H1 (cell line): ENCODE measurements around the gene HPCAL4. TPM values are rescaled to one million over a fixed set of nuclear protein-coding genes. Genes with fewer than 3 reads are reported as not detected.

Source experiments
- SIX5 ChIP-seq: IDR thresholded peaks from 2 replicates; pipeline ENCODE4 v1.6.1; 2011; ENCODE audit warnings: mild to moderate bottlenecking, low read depth, low read length
- YY1 ChIP-seq: IDR thresholded peaks from 2 replicates; pipeline ENCODE4 v1.6.1; 2011; ENCODE audit warnings: low read depth, mild to moderate bottlenecking, low read length
- polyA plus RNA-seq, 7 experiments: library from polyadenylated mRNA; depleted of rRNA in 3 of 7; stranded (reverse) in 5 of 7; unstranded in 2 of 7; fragments of >200 nt in 5 of 7; fragments of 200-250 nt in 2 of 7; gene quantifications; 1 replicate in 5 of 7; 2 replicates in 1 of 7; 4 replicates in 1 of 7; pipeline versions ENCODE4 v1.2.1 to v1.2.3, GENCODE V29; 2011 to 2013; ENCODE audit warnings: missing spikeins in 2 of 7, mixed read lengths in 2 of 7
- total RNA-seq: library from RNA; stranded (reverse); fragmentation: NEBNext Ultra II Directional; extraction: Animal tissue kit (Norgen Biotek cat#: 25700); gene quantifications from 2 replicates; pipeline ENCODE4 v1.2.1, GENCODE V29; 2021
- TF ChIP-seq, protein P1 (sequence below): fragments of 300-600 bp; sonication (generic); IDR thresholded peaks from 2 replicates; pipeline ENCODE4 v1.7.1; 2012; ENCODE audit warnings: low read length, moderate library complexity, mild to moderate bottlenecking, inconsistent platforms; ENCODE audit not compliant: insufficient replicate concordance

Gene HPCAL4
- total and polyA plus RNA-seq, 2 of the 8 experiments (the other 6 are each of a cell fraction or from before 2014, with no cell fraction given), result 0.54 to 0.74 TPM

DNA sequence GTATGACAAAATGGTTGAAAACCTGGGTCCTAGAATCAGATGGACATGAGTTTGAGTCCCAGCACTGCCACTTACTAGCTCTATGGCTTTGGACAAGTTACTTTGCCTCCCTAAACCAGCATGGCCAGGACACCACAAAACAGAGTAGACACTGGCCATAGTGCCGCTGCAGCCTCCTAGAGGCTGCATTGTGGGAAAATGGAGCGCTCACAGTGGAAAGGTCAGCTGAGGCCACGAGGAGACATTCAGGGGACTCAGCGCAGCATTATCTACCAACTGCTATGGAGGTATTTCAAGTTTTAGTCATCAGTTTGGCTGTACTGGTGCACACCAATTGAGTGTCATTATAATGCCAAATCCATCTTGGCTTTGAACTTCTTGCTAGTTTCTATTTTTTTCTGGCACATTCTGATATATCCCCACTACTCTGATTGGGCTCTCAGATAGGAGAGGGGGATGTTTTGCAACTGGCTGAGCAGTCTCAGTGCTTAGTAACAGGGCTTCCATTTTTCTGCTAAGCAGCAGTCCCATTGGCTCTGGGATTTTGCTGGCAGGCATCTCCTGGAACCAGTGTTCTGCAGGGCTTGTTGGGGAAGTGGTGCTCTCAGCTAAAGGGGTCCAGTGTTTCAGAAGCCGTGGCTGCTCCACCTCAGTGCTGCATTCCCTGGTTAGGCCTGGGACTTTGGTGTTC lies 35.5 kb downstream of the HPCAL4 start (continued):
- TF ChIP-seq, protein P1, sequence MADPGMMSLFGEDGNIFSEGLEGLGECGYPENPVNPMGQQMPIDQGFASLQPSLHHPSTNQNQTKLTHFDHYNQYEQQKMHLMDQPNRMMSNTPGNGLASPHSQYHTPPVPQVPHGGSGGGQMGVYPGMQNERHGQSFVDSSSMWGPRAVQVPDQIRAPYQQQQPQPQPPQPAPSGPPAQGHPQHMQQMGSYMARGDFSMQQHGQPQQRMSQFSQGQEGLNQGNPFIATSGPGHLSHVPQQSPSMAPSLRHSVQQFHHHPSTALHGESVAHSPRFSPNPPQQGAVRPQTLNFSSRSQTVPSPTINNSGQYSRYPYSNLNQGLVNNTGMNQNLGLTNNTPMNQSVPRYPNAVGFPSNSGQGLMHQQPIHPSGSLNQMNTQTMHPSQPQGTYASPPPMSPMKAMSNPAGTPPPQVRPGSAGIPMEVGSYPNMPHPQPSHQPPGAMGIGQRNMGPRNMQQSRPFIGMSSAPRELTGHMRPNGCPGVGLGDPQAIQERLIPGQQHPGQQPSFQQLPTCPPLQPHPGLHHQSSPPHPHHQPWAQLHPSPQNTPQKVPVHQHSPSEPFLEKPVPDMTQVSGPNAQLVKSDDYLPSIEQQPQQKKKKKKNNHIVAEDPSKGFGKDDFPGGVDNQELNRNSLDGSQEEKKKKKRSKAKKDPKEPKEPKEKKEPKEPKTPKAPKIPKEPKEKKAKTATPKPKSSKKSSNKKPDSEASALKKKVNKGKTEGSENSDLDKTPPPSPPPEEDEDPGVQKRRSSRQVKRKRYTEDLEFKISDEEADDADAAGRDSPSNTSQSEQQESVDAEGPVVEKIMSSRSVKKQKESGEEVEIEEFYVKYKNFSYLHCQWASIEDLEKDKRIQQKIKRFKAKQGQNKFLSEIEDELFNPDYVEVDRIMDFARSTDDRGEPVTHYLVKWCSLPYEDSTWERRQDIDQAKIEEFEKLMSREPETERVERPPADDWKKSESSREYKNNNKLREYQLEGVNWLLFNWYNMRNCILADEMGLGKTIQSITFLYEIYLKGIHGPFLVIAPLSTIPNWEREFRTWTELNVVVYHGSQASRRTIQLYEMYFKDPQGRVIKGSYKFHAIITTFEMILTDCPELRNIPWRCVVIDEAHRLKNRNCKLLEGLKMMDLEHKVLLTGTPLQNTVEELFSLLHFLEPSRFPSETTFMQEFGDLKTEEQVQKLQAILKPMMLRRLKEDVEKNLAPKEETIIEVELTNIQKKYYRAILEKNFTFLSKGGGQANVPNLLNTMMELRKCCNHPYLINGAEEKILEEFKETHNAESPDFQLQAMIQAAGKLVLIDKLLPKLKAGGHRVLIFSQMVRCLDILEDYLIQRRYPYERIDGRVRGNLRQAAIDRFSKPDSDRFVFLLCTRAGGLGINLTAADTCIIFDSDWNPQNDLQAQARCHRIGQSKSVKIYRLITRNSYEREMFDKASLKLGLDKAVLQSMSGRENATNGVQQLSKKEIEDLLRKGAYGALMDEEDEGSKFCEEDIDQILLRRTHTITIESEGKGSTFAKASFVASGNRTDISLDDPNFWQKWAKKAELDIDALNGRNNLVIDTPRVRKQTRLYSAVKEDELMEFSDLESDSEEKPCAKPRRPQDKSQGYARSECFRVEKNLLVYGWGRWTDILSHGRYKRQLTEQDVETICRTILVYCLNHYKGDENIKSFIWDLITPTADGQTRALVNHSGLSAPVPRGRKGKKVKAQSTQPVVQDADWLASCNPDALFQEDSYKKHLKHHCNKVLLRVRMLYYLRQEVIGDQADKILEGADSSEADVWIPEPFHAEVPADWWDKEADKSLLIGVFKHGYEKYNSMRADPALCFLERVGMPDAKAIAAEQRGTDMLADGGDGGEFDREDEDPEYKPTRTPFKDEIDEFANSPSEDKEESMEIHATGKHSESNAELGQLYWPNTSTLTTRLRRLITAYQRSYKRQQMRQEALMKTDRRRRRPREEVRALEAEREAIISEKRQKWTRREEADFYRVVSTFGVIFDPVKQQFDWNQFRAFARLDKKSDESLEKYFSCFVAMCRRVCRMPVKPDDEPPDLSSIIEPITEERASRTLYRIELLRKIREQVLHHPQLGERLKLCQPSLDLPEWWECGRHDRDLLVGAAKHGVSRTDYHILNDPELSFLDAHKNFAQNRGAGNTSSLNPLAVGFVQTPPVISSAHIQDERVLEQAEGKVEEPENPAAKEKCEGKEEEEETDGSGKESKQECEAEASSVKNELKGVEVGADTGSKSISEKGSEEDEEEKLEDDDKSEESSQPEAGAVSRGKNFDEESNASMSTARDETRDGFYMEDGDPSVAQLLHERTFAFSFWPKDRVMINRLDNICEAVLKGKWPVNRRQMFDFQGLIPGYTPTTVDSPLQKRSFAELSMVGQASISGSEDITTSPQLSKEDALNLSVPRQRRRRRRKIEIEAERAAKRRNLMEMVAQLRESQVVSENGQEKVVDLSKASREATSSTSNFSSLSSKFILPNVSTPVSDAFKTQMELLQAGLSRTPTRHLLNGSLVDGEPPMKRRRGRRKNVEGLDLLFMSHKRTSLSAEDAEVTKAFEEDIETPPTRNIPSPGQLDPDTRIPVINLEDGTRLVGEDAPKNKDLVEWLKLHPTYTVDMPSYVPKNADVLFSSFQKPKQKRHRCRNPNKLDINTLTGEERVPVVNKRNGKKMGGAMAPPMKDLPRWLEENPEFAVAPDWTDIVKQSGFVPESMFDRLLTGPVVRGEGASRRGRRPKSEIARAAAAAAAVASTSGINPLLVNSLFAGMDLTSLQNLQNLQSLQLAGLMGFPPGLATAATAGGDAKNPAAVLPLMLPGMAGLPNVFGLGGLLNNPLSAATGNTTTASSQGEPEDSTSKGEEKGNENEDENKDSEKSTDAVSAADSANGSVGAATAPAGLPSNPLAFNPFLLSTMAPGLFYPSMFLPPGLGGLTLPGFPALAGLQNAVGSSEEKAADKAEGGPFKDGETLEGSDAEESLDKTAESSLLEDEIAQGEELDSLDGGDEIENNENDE, result no peak
- no peak for TF ChIP-seq SIX5
- TF ChIP-seq YY1, result no peak
